ENCODE measurements around the gene TXNRD2. TPM values are rescaled to one million over a fixed set of nuclear protein-coding genes. Genes with fewer than 3 reads are reported as not detected.

The TXNRD2 gene
- total RNA-seq, 1 experiment from 2014 or later, result 31.9 TPM

- no peak for DNase-seq (ENCODE audit: low read depth)
Measured at GRCh38 chr22:19905347-19906276, 36.0 kb downstream of the TXNRD2 start.

GRCh38 chr22:19904935-19905334, 36.7 kb downstream of the TXNRD2 start:
- no peak for DNase-seq (ENCODE audit: low read depth)

GRCh38 chr22:19904174-19904856, 37.3 kb downstream of the TXNRD2 start:
- no peak for DNase-seq (ENCODE audit: low read depth)

- DNase-seq (ENCODE audit: low read depth), result no peak
Measured at GRCh38 chr22:19903513-19903912, 38.1 kb downstream of the TXNRD2 start.

GRCh38 chr22:19903031-19903430, 38.6 kb downstream of the TXNRD2 start:
- DNase-seq (ENCODE audit: low read depth), result no peak

- DNase-seq (ENCODE audit: low read depth), result no peak
Measured at GRCh38 chr22:19902245-19902715, 39.3 kb downstream of the TXNRD2 start.

GRCh38 chr22:19901577-19902244, 39.9 kb downstream of the TXNRD2 start:
- no peak for DNase-seq (ENCODE audit: low read depth)

GRCh38 chr22:19900707-19901436, 40.7 kb downstream of the TXNRD2 start:
- DNase-seq (ENCODE audit: low read depth), result no peak

- no peak for DNase-seq (ENCODE audit: low read depth)
Measured at GRCh38 chr22:19898831-19899567, 42.6 kb downstream of the TXNRD2 start.

GRCh38 chr22:19898145-19898544, 43.5 kb downstream of the TXNRD2 start:
- no peak for DNase-seq (ENCODE audit: low read depth)

GRCh38 chr22:19897726-19898125, 43.9 kb downstream of the TXNRD2 start:
- no peak for DNase-seq (ENCODE audit: low read depth)

- DNase-seq (ENCODE audit: low read depth), result no peak
Measured at GRCh38 chr22:19896665-19897355, 44.8 kb downstream of the TXNRD2 start.

GRCh38 chr22:19895160-19895849, 46.3 kb downstream of the TXNRD2 start:
- no peak for DNase-seq (ENCODE audit: low read depth)

- DNase-seq (ENCODE audit: low read depth), result no peak
Measured at GRCh38 chr22:19893363-19893762, 48.3 kb downstream of the TXNRD2 start.

GRCh38 chr22:19892925-19893324, 48.7 kb downstream of the TXNRD2 start:
- DNase-seq (ENCODE audit: low read depth), result no peak

- DNase-seq (ENCODE audit: low read depth), result peak; percentile 78
Measured at GRCh38 chr22:19892257-19892879, 49.2 kb downstream of the TXNRD2 start.

- DNase-seq (ENCODE audit: low read depth), result peak; percentile 95
Measured at GRCh38 chr22:19891317-19892256, 50.0 kb downstream of the TXNRD2 start.
